NOMO-1 treated with DMSO at 0.1 percent for 48 hours (cell line): Measurements from ENCODE around the gene ISM1.
"Not testable (repeated sequence)": the region's sequence is repeated elsewhere in the genome, so short reads cannot be mapped to it uniquely, and the experiment has no call there.

Experiments used
- DNase-seq: peaks from one replicate; lab custom pipeline; 2025; ENCODE audit not compliant: unreplicated experiment; lab: John Stamatoyannopoulos, UW

The ISM1 gene

DNA sequence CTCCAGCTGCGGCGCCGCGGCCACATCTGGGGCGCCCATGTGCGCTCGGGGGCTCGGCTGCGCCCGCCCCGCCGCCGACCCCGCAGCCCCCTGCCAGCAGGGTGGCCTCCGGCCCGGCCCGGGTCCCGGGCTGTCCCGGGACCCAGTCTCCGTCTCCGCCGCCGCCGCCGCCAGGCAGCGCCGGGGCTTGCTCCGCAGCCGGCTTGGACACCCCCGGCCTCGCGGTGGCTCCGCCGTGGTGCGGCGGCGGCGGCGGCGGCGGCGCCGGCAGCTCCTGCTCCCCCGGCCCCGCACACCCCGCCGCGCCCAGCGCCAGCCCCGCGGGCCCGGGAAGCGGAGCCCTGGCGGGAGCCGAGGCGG, 219 bp downstream of the ISM1 start:
- no peak for DNase-seq

DNA sequence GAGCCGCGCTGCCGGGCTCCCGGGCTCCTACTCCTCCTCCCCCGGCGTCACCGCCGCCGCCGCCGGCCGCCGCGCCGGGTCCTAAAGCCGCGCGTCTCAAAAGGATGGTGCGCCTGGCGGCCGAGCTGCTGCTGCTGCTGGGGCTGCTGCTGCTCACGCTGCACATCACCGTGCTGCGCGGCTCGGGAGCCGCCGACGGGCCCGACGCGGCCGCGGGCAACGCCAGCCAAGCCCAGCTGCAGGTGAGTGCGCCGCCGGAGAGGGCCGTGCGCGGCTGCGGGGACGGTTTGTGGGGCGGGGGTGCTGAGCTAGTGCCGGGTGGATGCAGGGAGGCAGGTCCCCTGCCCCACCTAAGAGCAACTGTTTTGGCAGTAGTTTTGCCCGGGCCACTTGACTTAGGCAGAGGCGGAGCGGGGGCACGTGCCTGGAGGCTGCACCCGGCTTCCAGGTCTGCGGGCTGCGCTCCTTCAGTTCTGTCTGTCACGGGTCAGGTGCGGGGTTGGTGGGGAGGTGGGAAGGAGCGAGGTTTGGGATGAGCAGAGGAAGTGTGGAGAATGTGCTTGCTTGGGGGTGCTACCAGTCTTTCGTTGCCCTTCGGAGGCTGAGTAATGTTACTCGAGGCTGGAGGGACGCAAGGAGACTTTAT, 722 bp downstream of the ISM1 start:
- no peak for DNase-seq

DNA sequence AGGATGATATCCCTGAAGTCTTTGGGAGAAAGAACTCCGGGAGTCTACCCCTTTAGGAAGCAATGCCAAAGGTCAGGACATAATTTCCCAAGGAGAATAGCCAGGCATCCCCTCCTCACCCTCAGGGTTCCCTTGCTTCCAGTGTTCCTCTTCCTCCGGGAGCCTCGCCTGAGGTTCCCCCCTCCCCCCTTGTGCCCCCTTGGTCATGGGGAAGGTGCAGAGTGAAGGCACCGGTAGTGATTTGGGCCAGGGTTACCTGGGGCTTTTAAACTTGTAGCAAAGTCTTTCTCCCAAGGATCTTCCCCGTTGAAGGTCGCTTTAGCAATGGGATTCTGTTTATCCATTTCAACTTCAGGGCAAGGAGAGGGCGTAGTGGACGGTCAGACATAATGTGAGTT, 1.2 kb downstream of the ISM1 start:
- DNase-seq: no peak

DNA sequence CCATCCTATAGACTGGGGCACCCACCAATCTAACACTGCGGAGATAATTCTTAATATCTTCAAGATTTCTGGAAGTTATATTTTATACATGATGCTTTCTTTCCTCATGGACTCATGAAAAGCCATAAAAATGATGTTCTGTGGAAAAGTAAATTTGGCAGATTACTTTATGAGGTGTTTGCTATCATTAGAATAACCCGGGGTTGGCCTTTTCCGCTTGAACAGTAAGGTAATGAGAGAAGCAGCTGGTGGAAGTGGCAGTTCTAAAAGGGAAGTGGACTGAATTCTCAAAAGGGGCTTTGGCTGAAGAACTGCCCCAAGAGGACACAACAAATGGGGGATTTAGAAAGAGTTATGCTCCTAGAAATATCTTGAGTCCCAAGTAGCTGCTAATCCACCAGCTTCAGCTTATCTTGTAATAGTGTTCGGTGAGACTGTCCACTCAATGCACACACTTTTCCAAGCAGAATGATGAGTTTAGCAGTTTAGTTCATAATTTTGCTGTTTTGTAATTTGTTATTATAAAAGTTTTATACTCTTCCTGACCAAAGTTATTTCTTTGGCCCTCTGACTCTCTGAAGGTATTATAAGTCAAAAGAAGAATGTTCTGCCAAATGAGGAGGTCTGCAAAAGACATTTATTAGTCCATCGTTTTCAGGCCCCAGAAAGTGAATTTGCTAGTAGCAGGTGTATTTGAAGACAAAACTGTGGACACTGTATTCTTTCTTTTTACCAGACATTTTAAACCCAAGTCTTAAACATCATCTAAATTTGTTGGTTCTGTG, 2.9 kb downstream of the ISM1 start:
- no peak for DNase-seq

DNA sequence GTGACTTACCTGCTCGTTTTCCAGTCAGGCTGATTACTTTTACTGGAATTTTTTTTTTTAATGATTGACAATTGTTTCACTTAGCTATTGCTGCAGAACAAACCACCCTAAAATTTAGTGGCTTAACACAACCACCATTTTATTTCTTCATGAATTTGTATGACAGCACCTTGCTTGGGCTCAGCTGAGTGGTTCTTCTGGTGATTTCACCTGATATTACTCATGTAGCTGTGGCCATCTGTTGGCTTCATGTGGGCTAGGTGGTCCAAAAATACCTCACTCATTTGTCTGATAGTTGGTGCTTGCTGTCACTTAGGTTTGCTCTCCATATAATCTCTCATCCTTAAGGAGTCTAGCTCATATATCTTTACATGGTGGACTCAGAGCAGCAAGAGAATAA, 5.3 kb downstream of the ISM1 start:
- no peak for DNase-seq

DNA sequence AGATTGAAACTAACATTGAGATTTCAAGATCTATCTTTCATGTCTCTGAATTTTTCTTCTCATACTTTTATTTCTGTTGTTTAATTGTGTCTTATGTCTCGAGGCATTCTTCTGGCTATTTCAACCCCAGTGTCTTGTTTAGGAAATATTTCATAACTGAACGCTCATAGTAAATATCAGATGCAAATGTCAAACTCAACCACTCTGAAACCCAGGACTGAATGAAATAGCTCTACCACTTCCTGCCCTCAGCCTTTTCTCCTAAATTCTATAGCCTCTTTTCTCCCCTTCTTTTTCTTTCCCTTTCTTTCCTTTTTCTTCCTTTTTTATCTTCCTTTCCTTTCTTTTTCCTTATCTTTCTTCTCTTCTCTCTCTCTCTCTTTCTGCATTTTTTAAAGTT, 7.7 kb downstream of the ISM1 start:
- DNase-seq: no peak

DNA sequence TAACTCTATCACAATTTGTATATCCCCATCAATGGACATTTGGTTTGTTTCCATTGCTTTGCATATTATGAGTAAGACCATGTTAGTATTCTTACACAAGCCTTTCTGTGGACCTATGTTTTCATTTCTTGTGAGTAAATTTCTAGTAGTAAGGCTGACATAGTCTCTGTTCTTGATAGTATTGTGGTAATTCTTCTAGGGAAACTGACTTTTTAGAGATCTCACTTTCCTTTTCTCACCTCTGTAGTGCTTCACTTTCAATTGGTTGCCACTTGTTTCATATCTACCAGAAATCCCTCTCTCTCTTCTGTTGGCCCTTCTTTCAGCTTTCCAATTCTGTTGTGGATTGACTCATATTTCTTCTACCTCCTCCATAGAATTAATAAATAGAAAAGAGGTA, 8.5 kb downstream of the ISM1 start:
- DNase-seq: no peak

DNA sequence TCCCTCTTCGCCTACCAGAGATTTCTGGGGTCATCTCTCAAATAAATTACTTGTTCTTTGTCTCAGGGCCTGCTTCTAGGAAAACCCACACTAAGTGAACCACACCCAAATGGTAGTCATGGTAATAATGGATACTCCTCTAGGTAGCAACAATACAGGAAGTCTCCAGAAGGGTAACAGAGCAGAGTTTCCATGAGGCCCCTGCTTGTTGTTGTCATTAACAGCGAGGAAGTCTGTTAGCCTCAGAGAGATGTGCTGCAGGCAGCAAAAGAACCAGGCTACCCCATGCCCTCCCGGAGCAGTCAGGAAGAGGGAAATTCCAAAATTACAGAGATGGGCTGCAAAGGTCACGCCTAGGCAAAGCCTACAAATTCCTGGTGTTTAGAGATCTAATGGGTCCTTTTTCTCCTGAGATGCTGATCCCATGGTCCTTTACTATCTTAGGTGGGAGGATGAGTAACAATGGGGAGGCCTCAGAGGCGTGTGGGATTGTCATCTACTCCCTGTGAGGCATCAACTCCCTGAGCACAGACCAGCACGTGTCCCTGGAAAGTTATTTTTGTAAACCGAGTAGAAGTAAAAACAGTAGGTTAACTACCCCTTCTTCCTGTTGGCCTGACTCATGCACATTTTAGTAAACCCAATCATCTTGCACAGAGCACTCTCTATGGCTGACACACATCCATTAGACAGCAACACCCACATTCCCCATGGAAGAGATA, 10.1 kb downstream of the ISM1 start:
- no peak for DNase-seq

DNA sequence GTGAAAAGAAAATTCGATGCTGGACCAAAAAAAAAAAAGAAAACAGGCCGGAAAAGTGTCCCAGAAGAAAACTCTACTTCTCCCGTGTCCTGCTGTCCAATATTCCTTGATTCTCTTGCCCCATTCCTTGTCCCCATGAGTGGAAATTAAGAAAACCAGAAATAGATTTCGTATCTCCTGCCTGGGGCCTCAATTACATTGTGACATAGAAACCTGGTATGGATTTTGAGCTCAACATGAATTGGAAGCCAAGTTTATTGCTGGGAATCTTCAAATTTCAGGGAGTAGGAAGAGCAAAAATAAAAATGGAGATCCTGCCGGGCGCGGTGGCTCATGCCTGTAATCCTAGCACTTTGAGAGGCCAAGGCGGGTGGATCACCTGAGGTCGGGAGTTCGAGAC, 11.9 kb downstream of the ISM1 start:
- DNase-seq: no peak

DNA sequence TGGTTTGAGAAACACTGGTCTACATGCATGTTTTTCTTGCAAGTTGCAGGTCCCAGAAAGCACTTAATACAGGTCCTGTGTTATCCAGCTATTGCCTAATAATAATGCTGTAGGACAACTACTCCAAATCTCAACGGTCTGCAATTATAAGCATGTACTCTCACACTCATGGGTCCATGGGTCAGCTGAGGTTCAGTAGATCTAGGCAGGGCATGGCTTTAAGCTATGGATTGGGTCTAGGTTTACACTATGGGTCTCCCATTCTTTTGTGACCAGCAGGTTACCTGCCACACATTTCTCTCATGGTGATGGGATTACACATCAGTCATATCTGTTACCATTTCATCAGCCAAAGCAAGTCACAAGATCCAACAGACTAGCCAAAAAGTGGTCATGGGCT, 13.9 kb downstream of the ISM1 start:
- DNase-seq: no peak

DNA sequence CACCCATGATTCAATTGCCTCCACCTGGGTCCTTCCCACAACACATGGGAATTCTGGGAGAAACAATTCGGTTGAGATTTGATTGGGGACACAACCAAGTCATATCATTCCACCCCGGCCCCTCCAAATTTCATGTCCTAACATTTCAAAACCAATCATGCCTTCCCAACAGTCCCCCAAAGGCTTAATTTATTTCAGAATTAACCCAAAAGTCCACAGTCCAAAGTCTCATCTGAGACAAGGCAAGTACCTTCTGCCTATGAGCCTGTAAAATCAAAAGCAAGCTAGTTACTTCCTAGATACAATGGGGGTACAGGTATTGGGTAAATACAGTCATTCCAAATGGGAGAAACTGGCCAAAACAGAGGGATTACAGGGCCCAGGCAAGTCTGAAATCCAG, 15.3 kb downstream of the ISM1 start:
- not testable (repeated sequence) for DNase-seq

DNA sequence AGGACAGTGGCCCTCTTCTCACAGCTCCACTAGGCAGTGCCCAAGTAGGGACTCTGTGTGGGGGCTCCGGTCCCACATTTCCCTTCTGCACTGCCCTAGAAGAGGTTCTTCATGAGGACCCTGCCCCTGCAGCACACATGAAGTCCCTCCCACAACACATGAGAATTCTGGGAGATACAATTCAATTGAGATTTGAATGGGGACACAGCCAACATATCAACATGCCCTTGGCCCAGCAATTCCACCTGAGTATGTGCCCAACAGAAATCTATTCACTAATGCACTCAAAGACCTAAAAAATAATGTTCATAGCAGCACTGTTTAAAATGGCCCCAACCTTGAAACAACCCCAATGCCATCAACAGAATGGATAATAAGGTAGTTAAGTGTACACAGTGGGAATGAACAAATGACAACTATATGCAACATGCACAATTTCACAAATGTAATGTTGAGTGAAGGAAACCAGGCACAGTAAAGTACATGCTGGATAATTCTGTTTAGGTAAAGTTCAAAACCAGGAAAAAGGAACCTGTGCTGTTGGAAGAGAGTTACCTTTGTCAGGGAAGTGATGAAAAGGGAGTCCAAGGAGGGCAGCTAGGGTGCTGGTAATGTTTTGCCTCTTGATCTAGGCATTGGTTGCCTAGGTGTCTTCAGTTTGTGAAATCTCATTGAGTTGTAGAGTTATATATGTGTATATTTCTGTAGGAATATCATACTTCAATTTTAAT, 16.1 kb downstream of the ISM1 start:
- DNase-seq: no peak

DNA sequence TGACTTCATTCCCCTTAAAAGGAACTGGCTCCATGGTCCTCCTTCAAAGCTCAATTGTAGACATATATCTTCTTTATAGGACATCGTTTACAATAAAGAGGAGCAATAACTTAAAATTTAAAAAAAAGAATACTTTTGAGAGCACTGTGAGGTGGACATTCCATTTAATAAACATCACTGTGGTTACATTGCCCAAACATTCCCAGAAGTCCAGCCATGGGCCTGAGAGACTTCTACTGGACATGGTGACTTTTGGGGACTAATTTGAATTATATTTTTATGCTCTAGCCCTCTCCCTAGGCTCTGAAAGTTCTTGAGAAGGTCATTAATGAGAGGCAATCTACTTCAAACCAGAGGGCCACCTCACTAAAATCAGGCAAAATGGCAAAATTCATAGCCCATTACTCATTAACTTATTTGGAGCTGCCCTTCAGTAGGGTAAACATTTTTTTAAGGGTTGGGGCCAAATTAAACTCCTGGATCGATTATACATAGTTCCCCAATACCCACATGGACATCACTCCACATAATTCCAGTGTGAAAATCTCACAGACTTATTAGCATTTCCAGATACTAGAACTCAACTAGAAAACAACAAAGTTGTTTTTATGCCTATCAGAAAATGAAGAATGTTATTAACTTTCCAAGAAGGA, 17.1 kb downstream of the ISM1 start:
- no peak for DNase-seq

DNA sequence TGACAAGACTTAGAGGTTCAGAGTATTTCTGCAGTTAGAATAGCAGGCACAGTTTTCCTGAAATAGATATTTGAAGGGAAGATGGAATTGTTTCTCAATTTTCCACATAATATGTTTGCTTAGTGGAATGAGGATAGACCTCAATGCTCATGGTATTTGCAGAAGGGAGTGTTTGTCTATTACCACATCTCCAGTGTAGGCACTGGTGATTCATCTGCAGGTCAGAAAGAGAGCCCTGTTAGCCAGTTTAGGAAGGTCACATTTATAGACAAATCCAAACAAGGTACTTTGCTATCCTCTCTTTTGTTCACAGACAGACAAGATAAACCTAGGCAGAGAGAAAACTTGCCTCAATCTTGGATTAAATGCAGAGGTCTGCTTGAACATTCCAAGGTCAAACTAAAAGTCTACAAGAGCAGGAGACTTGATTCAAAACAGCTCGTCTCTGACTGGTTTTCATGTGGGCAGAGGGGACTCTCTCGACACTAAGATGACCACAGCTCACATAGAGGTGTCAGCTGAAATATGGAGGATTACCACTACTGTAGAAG, 22.8 kb downstream of the ISM1 start:
- DNase-seq: no peak

DNA sequence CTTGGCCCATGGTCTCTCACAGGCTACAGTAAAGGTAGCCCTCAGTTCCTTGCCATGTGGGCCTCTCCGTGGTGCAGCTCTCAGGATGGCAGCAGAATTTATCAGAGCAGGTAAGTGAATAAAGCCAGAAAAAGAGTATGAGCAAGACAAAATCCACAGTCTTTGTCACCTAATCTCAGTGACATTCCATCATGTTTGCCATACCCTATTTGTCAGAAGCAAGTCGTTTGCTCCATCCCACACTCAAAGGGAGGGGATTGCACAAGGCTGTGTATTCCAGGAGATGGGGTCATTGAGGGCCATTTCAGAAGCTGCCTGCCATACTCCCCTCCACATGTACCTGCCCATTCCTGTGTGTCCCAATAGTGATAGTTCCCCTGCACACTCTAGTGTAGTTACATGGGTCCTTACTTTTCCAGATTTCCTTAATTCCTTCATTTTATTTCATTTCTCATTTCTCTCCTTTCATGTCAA, 24.2 kb downstream of the ISM1 start:
- DNase-seq: no peak

DNA sequence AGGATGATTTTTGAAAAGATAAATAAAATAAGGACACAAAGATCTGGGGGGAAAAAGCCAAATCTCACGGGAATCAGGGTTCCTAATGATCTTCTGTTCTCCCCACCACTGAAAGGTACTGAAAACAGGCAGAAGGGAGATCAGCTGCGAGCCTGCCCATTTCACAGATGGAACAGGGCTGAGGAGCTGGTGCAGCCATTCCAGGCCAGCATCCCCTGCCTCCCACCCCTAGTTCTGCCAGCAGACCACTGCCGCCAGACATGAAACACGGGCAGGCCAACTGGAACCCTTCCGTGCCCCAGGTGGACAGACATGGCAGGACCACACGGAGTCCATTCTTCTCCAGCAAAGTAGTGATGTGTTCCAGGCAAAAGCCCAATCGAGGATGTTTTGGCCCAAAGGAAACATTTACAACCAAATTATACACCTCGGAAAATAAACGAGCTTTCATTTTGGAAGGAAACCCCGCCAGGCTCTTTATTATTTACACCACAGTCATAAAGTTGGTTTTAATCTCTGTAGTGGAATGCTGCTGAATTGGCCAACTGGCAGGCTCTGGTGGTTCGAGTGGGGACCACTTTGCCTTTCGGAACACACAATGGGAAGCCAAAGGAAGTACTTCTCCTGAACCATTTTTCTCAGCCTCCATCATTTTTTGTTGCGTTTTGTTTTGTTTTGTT, 28.2 kb downstream of the ISM1 start:
- no peak for DNase-seq

DNA sequence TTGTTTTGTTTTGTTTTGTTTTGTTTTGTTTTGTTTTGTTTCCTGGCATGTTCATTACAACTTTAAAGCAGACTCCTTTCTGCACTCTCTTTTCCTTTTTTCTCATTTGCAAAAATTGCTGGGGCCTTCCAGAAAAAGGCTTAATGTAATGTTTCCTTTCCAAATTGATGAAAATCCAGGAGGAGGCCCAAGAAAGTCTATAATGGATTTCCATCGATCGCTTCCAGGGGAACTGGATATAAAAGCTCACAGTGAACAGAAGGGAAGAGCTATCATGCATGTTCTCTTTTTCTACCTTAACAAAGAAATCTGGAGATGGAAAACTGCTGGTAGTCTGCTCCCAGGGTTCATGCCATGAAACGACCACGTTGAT, 28.7 kb downstream of the ISM1 start:
- DNase-seq: no peak

DNA sequence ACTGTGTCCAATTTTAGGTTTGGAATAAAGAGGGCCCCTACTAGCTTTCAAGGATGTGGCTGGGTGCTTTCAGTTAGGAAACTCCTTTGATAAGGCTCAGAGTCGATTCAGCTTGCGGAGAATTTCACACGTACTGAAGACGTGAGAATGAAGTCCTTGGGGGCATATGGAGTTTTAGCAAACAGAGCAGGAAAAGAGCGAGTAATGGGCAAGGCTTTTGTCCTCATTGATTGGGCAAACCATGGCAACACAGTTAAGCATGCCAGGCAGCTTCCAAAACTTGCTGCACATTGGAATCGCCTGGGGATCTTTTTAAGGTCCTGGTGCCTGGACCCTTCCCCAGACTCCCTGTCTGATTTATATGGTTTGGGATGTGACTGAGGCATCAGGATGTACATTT, 29.2 kb downstream of the ISM1 start:
- no peak for DNase-seq

DNA sequence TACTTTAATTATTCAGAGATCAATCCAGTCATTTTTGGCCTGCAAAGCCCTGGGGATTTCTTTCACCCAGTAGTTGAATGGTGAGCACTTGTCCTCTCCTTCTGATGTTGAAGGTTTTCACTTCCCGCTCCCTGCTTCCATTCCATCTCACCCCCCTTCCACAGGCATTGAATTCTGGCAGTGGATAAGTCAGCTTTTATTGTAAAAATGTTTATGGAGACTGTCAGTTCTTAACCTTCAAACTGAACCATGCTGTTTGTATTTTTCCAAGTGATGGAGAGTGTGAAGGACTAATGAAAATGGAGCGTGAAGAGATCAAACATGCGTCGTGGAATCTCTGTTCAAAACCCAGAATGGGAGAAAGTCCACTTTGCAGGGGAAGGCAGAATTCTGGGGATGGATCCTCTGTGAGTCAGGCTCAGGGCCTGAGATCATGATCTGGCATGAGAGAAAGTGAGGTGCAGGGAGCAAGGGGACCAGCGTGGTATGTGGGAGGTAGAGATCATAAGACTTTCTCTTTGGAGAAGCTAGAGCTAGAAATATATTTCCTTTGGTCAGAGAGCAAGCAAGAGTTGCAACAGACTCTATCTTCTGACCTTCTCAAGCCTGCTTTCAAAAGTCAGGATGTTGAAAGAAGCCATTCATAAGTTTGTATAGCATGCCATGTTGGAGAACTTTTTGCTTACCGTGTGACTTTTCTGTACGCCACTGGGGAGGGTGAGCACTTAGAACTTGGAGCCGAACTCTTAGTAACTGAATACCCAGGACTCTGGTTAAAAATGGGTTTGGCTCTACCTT, 30.2 kb downstream of the ISM1 start:
- no peak for DNase-seq
